SIG-M5 treated with dmso at 0.1 percent for 504 hours (cell line): ENCODE measurements around the gene PCDHGC3.
"Not testable (repeated sequence)": the region's sequence is repeated elsewhere in the genome, so short reads cannot be mapped to it uniquely, and the experiment has no call there.

ENCODE experiments used
- DNase-seq: peaks from one replicate; lab custom pipeline; 2025; ENCODE audit not compliant: unreplicated experiment; lab: John Stamatoyannopoulos, UW

PCDHGC3 gene

GRCh38 chr5:141475625-141476131, at the start of gene PCDHGC3:
Gene PCDHGC3, plus strand, starts transcription at chr5:141475966. Its CDS starts 151 bp downstream, at chr5:141476117.
- DNase-seq, result peak; percentile 76

GRCh38 chr5:141427783-141428426, 47.9 kb upstream of the PCDHGC3 start:
- DNase-seq, result no peak

- DNase-seq, result peak; percentile 7
These were observed 45.2 kb upstream of the PCDHGC3 start, which contains the start of gene PCDHGA12 for GRCh38 chr5:141430332-141431113. Gene PCDHGA12, plus strand, starts transcription at chr5:141430507. Its CDS starts 253 bp downstream, at chr5:141430760.

- no peak for DNase-seq
These were observed 44.5 kb upstream of the PCDHGC3 start for GRCh38 chr5:141431286-141431685.

GRCh38 chr5:141432308-141432707, 43.5 kb upstream of the PCDHGC3 start:
- not testable (repeated sequence) for DNase-seq

- DNase-seq, result not testable (repeated sequence)
These were observed 43.0 kb upstream of the PCDHGC3 start for GRCh38 chr5:141432726-141433125.

- no peak for DNase-seq
These were observed 41.8 kb upstream of the PCDHGC3 start for GRCh38 chr5:141434006-141434405.

- no peak for DNase-seq
These were observed 38.5 kb upstream of the PCDHGC3 start for GRCh38 chr5:141437221-141437620.

- no peak for DNase-seq
These were observed 36.2 kb upstream of the PCDHGC3 start for GRCh38 chr5:141439411-141440141.

GRCh38 chr5:141440341-141440740, 35.4 kb upstream of the PCDHGC3 start:
- no peak for DNase-seq

- no peak for DNase-seq
These were observed 34.1 kb upstream of the PCDHGC3 start for GRCh38 chr5:141441571-141442170.

- DNase-seq, result no peak
These were observed 10.4 kb upstream of the PCDHGC3 start for GRCh38 chr5:141465351-141465750.

GRCh38 chr5:141476132-141476911, 556 bp downstream of the PCDHGC3 start:
- no peak for DNase-seq

- DNase-seq, result no peak
These were observed 1.3 kb downstream of the PCDHGC3 start for GRCh38 chr5:141477044-141477575.

GRCh38 chr5:141477815-141478214, 2.0 kb downstream of the PCDHGC3 start:
- no peak for DNase-seq

- no peak for DNase-seq
These were observed 2.7 kb downstream of the PCDHGC3 start for GRCh38 chr5:141478321-141478945.

- DNase-seq, result no peak
These were observed 4.0 kb downstream of the PCDHGC3 start for GRCh38 chr5:141479776-141480175.

GRCh38 chr5:141483902-141484301, 8.1 kb downstream of the PCDHGC3 start:
- DNase-seq, result no peak

- DNase-seq, result no peak
These were observed 8.5 kb downstream of the PCDHGC3 start for GRCh38 chr5:141484310-141484640.
